H54 (cell line): ENCODE measurements around the gene ELOVL1.

Experiments used
- DNase-seq: peaks from one replicate; pipeline ENCODE4 v3.0.0; 2011; ENCODE audit warnings: low spot score, mixed read lengths; ENCODE audit not compliant: insufficient read length
- FAIRE-seq: peaks from 3 replicates; lab custom pipeline; 2011; peaks lifted over from hg19 to GRCh38; lab: Jason Lieb, UNC
- POLR2A ChIP-seq: IDR thresholded peaks from 2 replicates; pipeline ENCODE4 v1.6.1; 2011; ENCODE audit warnings: low read depth, mild to moderate bottlenecking, low read length

Gene ELOVL1

GRCh38 chr1:43389326-43390313 is 21.8 kb upstream of the ELOVL1 start, which contains the start of the genes MED8 and SZT2:
TSS of gene MED8 (minus strand) at chr1:43389800. CDS start at chr1:43389764, 36 bp downstream.
TSS of gene SZT2 (plus strand) at chr1:43389899. CDS start at chr1:43389969, 70 bp downstream.
- peak; percentile 87 for DNase-seq
- peak; percentile 67; the same call in 1 of the 2 replicates for TF ChIP-seq POLR2A
- FAIRE-seq, result no peak

DNA sequence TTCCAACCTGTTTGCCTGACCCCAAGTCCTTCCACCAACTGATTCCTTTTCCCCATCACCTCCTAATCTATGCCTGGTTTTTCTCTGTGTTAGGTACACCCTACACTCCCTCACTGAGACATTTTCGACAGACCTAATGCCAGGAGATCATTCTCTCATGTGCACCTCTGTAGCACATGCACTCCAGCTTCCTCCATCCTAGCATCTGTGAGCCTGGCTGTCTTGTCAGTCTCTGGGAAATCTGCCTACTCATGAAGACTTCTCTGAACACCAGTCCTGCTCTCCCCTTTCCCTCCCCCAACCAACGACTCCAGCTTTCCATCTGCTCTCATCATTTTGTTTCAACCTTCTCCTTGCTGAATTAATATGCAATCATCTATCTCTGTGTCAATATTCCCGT is 20.8 kb upstream of the ELOVL1 start:
- DNase-seq (no peak), FAIRE-seq (no peak)
- no peak for TF ChIP-seq POLR2A

GRCh38 chr1:43387976-43388599 is 20.3 kb upstream of the ELOVL1 start:
- no peak for TF ChIP-seq POLR2A
- no peak for DNase-seq
- no peak for FAIRE-seq

- TF ChIP-seq POLR2A, result no peak
- FAIRE-seq, result no peak
- DNase-seq, result no peak
Observed at GRCh38 chr1:43386676-43387075, 18.9 kb upstream of the ELOVL1 start.

DNA sequence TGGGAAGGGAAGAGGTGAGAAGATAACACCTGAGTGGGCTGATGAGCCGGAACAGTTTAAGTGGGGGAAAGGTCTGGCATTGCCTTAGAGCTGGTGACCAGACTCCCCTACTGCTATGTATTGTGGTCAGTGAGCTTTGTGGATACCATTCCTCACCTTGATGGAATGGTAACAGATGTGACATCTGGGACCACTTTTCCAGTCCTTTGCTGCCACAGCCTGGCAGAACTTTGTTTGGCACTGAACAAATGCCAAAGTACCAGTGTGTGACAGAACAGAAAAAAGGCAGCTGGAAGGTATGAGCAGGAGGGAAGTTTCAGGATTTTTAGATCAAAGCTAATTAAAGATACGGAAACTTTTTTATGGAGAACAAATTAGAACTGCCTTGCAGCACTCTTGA is 15.6 kb upstream of the ELOVL1 start:
- no peak for TF ChIP-seq POLR2A
- FAIRE-seq (no peak), DNase-seq (no peak)

DNA sequence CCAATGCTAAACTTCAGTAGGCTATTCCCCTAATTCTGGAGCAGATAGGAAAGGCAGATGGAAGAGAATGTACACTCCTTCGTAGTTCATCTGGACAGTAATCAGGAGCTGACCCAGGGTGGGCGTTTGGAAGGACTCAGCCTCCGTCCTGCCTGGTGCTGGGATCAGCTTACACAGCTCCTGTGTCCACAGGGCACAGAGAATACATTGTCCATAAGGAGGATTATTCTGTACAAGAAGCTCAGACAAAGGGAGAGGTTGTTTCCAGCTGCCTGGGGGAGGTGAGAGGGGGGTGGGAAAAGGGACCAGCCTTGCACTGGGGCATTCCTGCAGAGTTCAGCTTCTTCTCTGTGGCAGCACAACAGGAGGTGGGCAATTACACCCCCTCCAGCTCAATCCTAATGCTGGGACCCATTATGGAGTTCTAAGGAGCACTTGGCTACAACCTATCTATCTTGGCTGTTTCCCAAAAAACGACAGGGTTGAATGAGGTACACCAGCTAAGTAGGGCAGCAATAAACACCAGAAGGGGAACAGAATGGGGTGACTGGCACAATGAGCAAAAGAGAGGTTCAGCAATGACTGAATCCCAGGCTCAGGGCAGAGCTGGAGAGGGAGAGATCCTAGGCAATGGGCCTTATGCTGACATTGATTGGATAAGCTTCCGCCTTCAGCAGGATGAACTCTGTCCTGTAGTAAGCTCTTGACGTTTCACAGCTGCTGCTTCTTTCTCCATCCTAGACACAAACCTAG is 14.4 kb upstream of the ELOVL1 start:
- no peak for DNase-seq
- no peak for FAIRE-seq
- no peak for TF ChIP-seq POLR2A

DNA sequence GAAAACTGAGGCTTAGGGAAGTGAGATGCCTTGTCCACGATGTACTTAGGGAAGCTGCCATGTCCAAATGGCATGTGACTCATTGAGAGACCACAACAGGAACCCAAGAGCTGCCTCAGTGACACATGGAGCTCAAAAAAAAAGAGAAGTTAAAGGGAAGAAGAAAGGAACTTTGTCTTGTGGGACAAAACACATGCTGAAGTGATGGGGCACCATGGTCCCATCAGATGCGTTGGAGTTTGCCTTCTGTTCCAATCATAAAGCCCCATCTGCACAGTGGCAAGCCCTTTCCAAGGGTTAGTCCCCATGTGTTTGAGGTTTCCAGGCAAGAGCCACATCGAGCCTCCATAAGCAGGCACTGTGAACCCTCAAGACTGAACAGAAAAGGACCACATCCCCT is 13.8 kb upstream of the ELOVL1 start:
- TF ChIP-seq POLR2A, result no peak
- DNase-seq, result no peak
- FAIRE-seq, result no peak

DNA sequence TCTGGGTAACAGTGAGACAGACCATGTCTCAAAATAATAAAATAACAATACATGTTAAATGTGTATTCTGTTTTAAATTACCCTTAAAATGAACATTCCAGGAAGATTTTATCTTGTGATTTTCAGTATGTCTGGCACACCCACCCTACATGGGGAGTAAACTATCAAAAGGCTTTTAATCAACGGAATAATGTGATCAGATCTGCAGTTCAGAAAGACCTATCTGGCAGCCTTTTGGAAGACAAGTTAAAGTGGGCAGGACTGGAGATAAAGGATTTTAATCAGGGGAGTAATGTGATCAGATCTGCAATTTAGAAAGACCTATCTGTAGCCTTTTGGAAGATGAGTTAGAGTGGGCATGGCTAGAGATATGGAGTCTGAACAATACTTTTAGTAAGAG is 11.7 kb upstream of the ELOVL1 start:
- no peak for FAIRE-seq
- no peak for TF ChIP-seq POLR2A
- DNase-seq, result no peak

- FAIRE-seq (no peak), DNase-seq (no peak)
- TF ChIP-seq POLR2A, result no peak
Observed at GRCh38 chr1:43377831-43378230, 10.0 kb upstream of the ELOVL1 start.

DNA sequence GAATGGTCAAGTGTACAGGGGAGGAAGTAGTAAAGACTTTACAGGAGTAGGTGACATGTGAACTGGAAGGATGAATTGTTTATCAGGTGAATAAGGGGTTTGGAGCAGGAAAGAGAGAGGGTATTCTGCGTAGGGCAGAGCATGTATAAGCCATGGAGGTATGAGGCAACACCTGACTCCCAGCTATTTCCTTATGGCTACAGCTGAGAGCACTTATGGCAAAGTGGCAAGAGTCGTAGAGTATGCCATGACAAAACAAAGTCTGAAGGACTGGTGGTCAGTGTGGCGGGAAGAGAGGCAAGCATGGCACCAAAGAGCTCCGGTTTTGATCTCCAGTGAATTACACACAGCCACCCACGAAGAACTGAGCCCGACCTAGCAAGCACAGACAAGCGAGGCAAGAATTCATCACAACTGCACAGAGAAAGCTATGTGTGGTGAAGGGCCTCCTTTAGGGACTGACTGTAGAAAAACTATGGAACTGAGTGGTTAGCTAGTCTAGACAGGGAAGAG is 9.0 kb upstream of the ELOVL1 start:
- DNase-seq (no peak), FAIRE-seq (no peak)
- TF ChIP-seq POLR2A, result no peak

GRCh38 chr1:43373066-43373940 is 5.5 kb upstream of the ELOVL1 start:
- TF ChIP-seq POLR2A, result no peak
- peak; percentile 65 for DNase-seq
- peak; percentile 80 for FAIRE-seq

GRCh38 chr1:43372172-43372571 is 4.4 kb upstream of the ELOVL1 start:
- DNase-seq, result no peak

More at GRCh38 chr1:43372172-43372571, 4.4 kb upstream of the ELOVL1 start:
- no peak for FAIRE-seq
- TF ChIP-seq POLR2A, result no peak
